HG03135 (cell line): ENCODE results near the gene NEK8.

Source experiments
- ATAC-seq: cut with Tn5 transposase; IDR thresholded peaks from one replicate; pipeline ENCODE4 v1.9.1; 2021; ENCODE audit warnings: mild to moderate bottlenecking, moderate library complexity; ENCODE audit not compliant: unreplicated experiment

The NEK8 gene

DNA sequence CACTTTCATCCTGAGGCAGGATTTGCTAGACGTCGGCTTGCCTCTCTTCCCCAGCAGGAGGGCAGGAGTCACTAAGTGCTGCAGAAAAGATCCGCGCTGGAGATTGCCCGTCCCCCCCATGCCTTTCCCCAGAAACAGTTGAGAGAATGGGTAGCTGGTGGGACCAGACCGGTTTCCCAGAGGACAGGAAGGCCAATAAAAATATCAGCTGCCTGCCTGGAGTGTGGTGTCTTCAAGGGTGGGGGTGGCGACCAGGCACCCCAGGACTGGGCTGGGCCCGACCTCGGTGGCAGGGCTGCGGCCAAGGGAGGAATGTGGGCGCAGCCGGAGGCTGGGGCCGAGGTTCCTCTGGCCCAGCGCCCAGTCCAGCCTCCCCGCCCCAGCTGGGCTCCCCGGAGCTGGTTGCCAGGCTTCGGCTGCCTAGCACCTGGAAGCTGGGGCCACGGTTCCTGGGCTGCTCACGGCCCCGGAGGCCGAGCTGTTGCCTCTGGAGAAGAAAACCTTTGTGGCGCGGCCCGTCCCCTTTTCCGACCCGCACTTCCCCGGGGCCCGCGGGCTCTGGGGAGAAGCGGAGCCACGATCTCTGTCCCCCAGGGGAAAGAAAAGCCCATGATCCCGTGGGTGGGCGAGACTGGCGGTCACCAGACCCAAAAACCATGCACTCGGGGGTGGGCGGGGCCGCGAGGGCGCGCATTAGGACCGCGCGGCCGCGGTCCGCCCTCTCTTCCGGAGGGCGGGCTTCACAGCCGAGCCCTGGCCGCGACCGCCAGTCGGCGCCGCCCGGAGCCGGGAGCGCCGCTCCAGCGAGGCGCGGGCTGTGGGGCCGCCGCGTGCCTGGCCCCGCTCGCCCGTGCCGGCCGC lies 14.9 kb downstream of the NEK8 start, which contains the start of gene TRAF4:
Gene TRAF4, plus strand, starts transcription at position 769 of the 861 bp plus-strand sequence. CDS start 102 bp downstream, outside the sequence.
- peak; percentile 54 for ATAC-seq

- no peak for ATAC-seq
Observed at GRCh38 chr17:28744104-28744971, 15.8 kb downstream of the NEK8 start.

DNA sequence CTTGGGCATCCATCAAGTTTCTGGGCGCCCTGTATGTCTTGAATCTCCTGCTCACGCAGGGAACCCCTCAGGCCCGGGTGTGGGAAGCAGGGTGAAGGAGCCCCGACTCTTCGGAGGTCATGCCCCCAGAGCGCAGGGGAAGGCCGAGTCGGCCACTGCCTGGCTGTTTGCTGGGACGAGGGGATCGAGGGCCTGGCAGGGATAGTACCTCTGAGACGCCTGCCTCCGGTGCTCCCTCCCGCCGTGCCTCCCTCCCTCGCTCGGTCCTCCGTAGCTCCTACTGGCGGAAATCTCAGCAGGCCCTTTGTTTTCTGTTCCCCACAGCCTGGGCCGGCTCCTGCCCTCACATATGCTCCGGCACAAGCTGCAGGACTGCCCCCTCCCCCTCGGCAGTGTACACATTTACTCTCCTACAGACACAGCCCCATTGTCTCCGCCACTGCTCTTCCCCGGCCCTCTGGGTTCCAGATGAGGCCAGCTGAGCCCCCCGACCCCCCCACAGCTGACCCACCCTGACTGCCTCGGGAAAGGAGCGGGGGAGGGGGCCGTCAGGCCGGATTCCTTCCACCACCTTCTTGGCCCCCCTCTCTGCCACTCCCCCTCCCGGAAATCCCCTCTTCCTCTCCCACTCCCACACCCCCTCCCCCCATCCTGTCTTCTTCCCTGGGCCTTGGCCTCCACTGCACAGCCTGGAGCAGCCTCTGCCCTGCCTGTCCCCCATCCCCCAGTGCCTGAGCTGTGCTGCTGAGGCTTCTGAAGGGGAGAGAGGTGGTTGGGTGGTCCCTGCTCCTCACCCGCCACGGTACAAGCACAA lies 16.6 kb downstream of the NEK8 start:
- no peak for ATAC-seq

GRCh38 chr17:28745786-28746411 lies 17.3 kb downstream of the NEK8 start:
- ATAC-seq: no peak

- ATAC-seq: no peak
Observed at GRCh38 chr17:28746611-28747050, 18.0 kb downstream of the NEK8 start.

DNA sequence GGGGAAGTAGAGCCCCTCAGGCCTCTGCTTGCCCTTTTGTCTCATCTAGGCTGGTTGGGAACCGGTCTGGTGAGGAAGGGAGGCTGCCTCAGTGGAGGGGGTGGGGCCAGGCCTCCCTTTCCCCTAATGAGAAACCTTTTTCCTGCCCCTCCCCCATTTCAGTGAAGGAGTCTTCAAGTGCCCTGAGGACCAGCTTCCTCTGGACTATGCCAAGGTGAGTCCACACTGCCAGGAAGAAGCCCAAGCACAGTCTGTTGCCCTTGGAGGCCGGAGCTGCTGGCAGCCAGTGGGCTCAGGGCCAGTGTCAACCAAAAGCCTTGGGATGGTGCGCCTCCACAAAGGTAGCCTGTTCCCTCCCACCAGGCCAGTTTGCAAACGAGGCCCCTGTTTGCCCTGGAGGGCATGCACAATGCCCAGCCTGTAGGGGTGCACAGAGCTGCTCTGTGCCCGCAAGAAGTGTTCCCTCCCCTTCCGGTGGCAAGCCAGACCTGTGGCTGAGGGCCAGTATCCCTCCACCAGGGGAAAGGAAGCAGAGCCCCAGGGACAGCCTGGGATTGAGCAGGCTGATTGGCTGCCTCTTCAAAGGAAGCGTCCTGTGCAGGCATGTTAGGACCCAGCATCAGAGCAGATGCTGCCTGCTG lies 18.6 kb downstream of the NEK8 start:
- no peak for ATAC-seq

GRCh38 chr17:28747801-28748750 lies 19.5 kb downstream of the NEK8 start:
- ATAC-seq: no peak

- no peak for ATAC-seq
Observed at GRCh38 chr17:28748852-28749515, 20.4 kb downstream of the NEK8 start.

DNA sequence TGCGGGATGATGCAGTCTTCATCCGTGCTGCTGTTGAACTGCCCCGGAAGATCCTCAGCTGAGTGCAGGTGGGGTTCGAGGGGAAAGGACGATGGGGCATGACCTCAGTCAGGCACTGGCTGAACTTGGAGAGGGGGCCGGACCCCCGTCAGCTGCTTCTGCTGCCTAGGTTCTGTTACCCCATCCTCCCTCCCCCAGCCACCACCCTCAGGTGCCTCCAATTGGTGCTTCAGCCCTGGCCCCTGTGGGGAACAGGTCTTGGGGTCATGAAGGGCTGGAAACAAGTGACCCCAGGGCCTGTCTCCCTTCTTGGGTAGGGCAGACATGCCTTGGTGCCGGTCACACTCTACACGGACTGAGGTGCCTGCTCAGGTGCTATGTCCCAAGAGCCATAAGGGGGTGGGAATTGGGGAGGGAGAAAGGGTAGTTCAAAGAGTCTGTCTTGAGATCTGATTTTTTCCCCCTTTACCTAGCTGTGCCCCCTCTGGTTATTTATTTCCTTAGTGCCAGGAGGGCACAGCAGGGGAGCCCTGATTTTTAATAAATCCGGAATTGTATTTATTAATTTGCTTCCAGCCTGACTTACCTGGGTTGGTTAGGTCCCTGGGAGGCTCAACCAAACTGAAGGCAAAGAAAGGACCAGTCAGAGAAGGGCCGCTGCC lies 21.1 kb downstream of the NEK8 start:
- no peak for ATAC-seq

DNA sequence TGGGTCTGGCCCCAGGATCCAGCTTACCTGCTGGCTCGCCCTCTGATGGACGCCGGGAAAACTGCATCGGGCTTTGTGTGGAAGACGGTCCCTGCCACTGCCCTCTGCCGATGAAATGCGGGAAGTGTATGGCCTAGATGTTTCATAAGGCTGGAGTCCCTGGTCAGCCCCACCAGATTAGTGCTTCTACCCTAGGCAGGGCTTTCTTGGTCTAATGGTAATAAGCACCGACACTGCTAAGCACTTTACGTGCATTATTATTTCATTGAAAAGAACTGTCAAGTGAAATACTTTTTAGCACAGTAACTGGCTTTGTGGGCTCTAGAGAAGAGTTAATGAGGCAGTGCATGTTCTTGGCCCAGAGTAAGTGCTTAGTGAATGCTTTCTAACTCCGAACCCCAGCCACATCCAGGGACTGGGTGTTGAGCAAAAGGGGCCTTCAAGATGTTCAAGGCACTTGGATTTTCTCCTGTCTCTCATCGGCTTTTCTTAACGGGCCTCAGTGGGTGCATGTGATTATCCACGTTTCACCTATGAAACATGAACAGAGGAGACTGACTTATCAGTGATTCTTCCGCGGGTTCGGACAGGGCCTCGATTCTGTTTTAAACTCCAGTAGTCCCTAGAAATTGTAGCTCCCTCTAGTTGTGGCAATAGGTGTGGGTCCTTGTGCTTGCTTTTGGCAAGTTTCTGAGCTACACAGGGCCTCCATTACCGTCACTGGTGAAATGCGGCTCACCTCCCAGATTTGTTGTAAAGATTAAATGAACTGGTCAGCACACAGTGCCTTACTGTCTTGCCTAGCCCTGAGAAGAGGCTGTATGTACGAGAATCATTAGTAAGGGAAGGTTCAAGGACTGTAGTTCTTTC lies 21.8 kb downstream of the NEK8 start:
- peak; percentile 50 for ATAC-seq

- ATAC-seq: no peak
Observed at GRCh38 chr17:28751600-28752366, 23.2 kb downstream of the NEK8 start.

DNA sequence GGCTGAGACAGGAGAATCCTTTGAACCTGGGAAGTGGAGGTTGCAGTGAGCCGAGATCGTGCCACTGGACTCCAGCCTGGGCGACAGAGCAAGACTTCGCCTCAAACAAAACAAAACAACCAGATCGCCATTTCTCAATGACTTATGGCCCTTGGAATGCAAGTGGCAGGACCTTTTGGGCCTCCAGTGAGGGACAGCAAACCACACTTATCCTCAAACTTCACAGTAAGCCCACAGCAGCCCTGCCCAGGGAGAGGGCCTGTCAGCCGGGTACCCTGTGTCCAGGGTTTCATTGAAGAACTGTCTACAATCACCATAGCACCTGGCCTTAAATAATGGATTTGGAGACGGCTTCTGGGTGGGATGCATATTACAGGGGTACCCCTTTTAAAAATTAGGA lies 26.9 kb downstream of the NEK8 start:
- ATAC-seq: no peak

GRCh38 chr17:28756049-28756804 lies 27.6 kb downstream of the NEK8 start:
- no peak for ATAC-seq

- no peak for ATAC-seq
Observed at GRCh38 chr17:28758411-28759121, 30.0 kb downstream of the NEK8 start.
